ENCODE measurements around the gene CLTCL1.
"Not testable (repeated sequence)": the region's sequence is repeated elsewhere in the genome, so short reads cannot be mapped to it uniquely, and the experiment has no call there.

CLTCL1 gene

DNA sequence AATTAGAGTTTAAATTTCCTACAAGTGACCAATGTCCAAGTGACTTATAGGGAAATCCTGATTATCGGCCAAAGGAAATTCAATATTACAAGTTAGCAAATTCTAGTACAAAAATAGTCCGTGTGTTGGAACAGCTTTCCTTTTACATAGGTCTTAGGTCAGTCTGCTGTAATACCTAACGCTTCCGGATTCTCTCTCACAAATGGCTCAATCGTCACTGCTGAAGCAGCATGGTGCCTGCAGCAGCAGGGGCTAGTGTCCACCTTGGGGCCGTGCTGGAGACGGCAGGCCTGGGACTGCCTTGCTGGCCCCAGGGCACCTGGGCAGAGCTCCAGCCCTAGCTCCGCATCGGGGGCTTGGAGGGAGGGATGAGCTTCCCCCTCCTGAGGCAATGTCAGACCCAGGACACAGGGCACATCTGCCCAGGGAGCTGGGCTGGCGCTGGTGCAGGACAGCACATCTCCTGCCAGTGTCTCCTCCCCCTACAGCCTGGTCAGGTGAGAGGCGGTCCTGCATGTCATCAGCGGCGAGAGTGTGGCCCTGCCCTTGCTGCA lies 39.4 kb upstream of the CLTCL1 start:
- no peak for DNase-seq (ENCODE audit: extremely low read depth, insufficient read length)
- no peak overlapping the region for H3K4me3 ChIP-seq (replicated peaks; ENCODE audit: low read depth, low read length)
- H3K27me3 ChIP-seq (replicated peaks; ENCODE audit: control insufficient read depth, insufficient read depth, low read length), result no peaks in the 10 kb centered on the region
- peaks cover 19% of the 10 kb centered on the region for H3K36me3 ChIP-seq (ENCODE audit: control insufficient read depth, insufficient read depth, low read length)
- TF ChIP-seq, protein P1, sequence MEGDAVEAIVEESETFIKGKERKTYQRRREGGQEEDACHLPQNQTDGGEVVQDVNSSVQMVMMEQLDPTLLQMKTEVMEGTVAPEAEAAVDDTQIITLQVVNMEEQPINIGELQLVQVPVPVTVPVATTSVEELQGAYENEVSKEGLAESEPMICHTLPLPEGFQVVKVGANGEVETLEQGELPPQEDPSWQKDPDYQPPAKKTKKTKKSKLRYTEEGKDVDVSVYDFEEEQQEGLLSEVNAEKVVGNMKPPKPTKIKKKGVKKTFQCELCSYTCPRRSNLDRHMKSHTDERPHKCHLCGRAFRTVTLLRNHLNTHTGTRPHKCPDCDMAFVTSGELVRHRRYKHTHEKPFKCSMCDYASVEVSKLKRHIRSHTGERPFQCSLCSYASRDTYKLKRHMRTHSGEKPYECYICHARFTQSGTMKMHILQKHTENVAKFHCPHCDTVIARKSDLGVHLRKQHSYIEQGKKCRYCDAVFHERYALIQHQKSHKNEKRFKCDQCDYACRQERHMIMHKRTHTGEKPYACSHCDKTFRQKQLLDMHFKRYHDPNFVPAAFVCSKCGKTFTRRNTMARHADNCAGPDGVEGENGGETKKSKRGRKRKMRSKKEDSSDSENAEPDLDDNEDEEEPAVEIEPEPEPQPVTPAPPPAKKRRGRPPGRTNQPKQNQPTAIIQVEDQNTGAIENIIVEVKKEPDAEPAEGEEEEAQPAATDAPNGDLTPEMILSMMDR (IDR thresholded peaks at IDR 0.05; ENCODE audit: insufficient read depth, low read length, poor library complexity, severe bottlenecking), result no peak

DNA sequence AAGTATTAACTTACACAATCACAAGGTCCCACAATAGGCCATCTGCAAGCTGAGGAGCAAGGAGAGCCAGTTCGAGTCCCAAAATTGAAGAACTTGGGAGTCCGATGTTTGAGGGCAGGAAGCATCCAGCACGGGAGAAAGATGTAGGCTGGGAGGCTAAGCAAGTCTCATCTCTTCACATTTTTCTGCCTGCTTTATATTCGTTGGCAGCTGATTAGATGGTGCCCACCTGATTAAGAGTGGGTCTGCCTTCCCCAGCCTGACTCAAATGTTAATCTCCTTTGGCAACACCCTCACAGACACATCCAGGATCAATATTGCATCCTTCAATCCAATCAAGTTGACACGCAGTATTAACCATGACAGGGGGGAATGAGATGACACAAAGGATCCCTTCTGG lies 38.7 kb upstream of the CLTCL1 start:
- not testable (repeated sequence) for H3K27me3 ChIP-seq (replicated peaks; ENCODE audit: control insufficient read depth, insufficient read depth, low read length); H3K4me3 ChIP-seq (replicated peaks; ENCODE audit: low read depth, low read length); DNase-seq (ENCODE audit: extremely low read depth, insufficient read length)
- peaks cover 19% of the 10 kb centered on the region for H3K36me3 ChIP-seq (ENCODE audit: control insufficient read depth, insufficient read depth, low read length)

DNA sequence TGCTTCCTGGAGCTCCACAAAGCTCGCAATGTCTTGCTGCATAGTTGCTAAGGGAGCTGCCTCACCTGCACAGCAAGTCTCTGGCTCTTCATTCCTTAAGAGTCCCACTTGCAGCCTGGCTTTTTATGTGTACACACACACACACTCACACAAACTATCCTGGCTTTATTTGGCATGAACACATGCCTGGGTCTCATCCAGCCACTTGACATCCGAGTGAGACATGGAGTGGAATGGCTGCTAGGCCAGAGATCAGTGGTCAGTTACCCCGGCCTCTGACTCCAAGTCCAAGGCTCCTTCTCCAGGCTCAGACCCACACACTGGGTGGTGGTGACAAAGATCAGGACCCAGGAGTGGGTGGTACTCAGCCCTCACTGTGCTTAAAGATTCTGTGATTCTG lies 37.9 kb upstream of the CLTCL1 start:
- no peak for DNase-seq (ENCODE audit: extremely low read depth, insufficient read length)
- TF ChIP-seq, protein P1 (IDR thresholded peaks at IDR 0.05; ENCODE audit: insufficient read depth, low read length, poor library complexity, severe bottlenecking), result no peak
- Histone ChIP-seq H3K36me3 (ENCODE audit: control insufficient read depth, insufficient read depth, low read length) (peaks cover 19% of the 10 kb centered on the region), H3K27me3 (replicated peaks; ENCODE audit: control insufficient read depth, insufficient read depth, low read length) (no peaks in the 10 kb centered on the region), H3K4me3 (replicated peaks; ENCODE audit: low read depth, low read length) (no peak overlapping the region)

DNA sequence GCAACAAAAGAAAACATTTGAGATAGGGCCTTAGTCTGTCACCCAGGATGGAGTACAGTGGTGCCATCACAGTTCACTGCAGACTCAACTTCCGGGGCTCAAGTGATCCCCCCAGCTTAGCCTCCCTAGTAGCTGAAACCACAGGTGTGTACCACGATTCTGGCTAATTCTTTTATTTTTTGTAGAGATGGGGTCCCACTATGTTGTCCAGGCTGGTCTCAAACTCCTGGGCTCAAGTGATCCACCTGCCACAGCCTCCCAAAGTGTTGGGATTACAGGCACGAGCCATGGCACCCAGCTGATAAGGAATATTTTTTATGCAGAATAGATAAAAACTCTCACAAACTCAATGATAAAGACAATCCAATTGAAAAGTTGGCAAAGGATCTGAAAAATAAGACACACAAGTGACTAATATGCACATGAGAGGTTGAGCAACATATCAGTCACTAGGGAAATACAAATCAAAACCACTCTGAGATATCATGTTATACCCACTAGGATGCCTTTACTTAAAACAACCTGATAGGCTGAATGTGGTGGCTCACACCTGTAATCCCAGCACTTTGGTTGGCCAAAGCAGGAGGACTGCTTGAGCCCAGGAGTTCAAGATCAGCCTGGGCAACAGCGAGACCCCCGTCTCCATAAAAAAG lies 33.9 kb upstream of the CLTCL1 start:
- H3K36me3 ChIP-seq (ENCODE audit: control insufficient read depth, insufficient read depth, low read length), result peaks cover 6% of the 10 kb centered on the region
- H3K27me3 ChIP-seq (replicated peaks; ENCODE audit: control insufficient read depth, insufficient read depth, low read length), result no peaks in the 10 kb centered on the region
- no peak overlapping the region for H3K4me3 ChIP-seq (replicated peaks; ENCODE audit: low read depth, low read length)
- TF ChIP-seq, protein P1 (IDR thresholded peaks at IDR 0.05; ENCODE audit: insufficient read depth, low read length, poor library complexity, severe bottlenecking), result no peak
- no peak for DNase-seq (ENCODE audit: extremely low read depth, insufficient read length)

DNA sequence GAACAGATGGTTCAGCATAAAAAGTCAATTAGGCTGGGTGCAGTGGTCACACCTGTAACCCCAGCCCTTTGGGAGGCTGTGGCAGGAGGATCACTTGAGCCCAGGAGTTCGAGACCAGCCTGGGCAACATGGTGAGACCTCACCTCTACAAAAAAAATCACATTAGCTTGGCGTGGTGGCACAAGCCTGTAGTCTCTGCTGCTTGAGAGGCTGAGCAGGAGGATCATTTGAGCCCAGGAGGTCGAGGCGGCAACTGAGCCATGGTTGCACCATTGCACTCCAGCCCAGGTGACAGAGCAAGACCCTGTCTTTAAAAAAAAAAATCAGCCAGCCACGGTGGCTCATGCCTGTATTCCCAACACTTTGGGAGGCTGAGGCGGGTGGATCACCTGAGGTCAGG lies 31.9 kb upstream of the CLTCL1 start:
- not testable (repeated sequence) for H3K27me3 ChIP-seq (replicated peaks; ENCODE audit: control insufficient read depth, insufficient read depth, low read length); DNase-seq (ENCODE audit: extremely low read depth, insufficient read length); H3K36me3 ChIP-seq (ENCODE audit: control insufficient read depth, insufficient read depth, low read length); H3K4me3 ChIP-seq (replicated peaks; ENCODE audit: low read depth, low read length)

DNA sequence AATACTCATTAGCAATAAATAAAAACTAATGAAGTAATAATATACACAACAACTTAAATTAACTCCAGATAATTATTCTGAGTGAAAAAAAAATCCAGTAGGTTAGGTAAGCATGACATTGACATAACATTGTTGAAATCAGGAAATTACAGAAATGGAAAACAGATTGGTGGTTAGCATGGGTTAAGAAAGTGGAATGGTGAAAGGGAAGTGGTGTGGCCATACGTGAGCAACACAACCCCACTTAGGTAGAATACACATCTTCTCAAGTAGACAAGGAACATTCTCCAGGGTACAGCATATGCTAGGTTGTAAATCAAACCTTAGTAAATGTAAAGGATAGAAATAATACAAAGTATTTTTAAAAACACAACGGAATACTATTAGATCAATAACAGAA lies 30.2 kb upstream of the CLTCL1 start:
- no peak overlapping the region for H3K4me3 ChIP-seq (replicated peaks; ENCODE audit: low read depth, low read length)
- no peaks in the 10 kb centered on the region for H3K27me3 ChIP-seq (replicated peaks; ENCODE audit: control insufficient read depth, insufficient read depth, low read length)
- DNase-seq (ENCODE audit: extremely low read depth, insufficient read length), result no peak
- no peaks in the 10 kb centered on the region for H3K36me3 ChIP-seq (ENCODE audit: control insufficient read depth, insufficient read depth, low read length)
- TF ChIP-seq, protein P1 (IDR thresholded peaks at IDR 0.05; ENCODE audit: insufficient read depth, low read length, poor library complexity, severe bottlenecking), result no peak

DNA sequence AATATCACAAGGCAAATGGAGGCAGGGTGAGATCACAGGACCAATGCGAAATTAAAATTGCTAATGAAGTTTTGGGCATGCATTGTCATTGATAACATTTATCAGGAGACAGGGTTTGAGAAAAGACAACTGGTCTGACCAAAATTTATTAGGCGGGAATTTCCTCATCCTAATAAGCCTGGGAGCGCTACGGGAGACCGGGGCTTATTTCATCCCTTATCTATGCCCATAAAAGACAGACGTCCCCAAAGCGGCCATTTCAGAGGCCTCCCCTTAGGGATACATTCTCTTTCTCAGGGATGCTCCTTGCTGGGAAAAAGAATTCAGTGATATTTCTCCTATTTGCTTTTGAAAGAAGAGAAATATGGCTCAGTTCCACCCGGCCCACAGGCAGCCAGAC lies 28.6 kb upstream of the CLTCL1 start:
- not testable (repeated sequence) for H3K4me3 ChIP-seq (replicated peaks; ENCODE audit: low read depth, low read length); DNase-seq (ENCODE audit: extremely low read depth, insufficient read length); H3K36me3 ChIP-seq (ENCODE audit: control insufficient read depth, insufficient read depth, low read length); H3K27me3 ChIP-seq (replicated peaks; ENCODE audit: control insufficient read depth, insufficient read depth, low read length)

Measured in GM06990 (cell line).